H1 (cell line): ENCODE measurements around the gene WDR33. TPM values are rescaled to one million over a fixed set of nuclear protein-coding genes. Genes with fewer than 3 reads are reported as not detected.

Experiments used
- CHD2 ChIP-seq: IDR thresholded peaks from 2 replicates; pipeline ENCODE4 v1.6.1; 2012; ENCODE audit warnings: low read length, improper control_type of control experiment
- CTBP2 ChIP-seq: IDR thresholded peaks from 2 replicates; pipeline ENCODE4 v1.7.0; 2011; ENCODE audit warnings: borderline replicate concordance, mild to moderate bottlenecking, moderate library complexity, mixed read lengths, low read length; ENCODE audit not compliant: insufficient read depth, insufficient read length
- GTF2F1 ChIP-seq: IDR thresholded peaks from 2 replicates; pipeline ENCODE4 v1.6.1; 2012; ENCODE audit warnings: low read depth, low read length, improper control_type of control experiment, borderline replicate concordance
- HDAC2 ChIP-seq, 2 experiments: fragments of 300-600 bp in 1 of 2; sonication (generic) in 1 of 2; IDR thresholded peaks; 2 replicates each; pipeline ENCODE4 v1.6.1; 2011 to 2012; ENCODE audit warnings: low read depth in 2 of 2, low read length in 2 of 2, mild to moderate bottlenecking in 2 of 2, moderate library complexity in 2 of 2, borderline replicate concordance in 1 of 2, inconsistent platforms in 1 of 2
- KDM5A ChIP-seq: fragments of 200-600 bp; IDR thresholded peaks from 2 replicates; pipeline ENCODE4 v1.7.1; 2012; ENCODE audit warnings: mild to moderate bottlenecking, low read length, inconsistent platforms, mixed read lengths
- RXRA ChIP-seq: IDR thresholded peaks from 2 replicates; pipeline ENCODE4 v1.6.1; 2011; ENCODE audit warnings: low read depth, mild to moderate bottlenecking, low read length, moderate library complexity; ENCODE audit not compliant: insufficient read depth
- SIN3A ChIP-seq, 2 experiments: IDR thresholded peaks in 1 of 2; conservative IDR thresholded peaks in 1 of 2; 2 replicates each; pipeline ENCODE4 v1.6.1; 2011 to 2012; ENCODE audit warnings: low read length in 2 of 2, improper control_type of control experiment in 1 of 2, low read depth in 1 of 2, mild to moderate bottlenecking in 1 of 2
- polyA plus RNA-seq, 7 experiments: library from polyadenylated mRNA; depleted of rRNA in 3 of 7; stranded (reverse) in 5 of 7; unstranded in 2 of 7; fragments of >200 nt in 5 of 7; fragments of 200-250 nt in 2 of 7; gene quantifications; 1 replicate in 5 of 7; 2 replicates in 1 of 7; 4 replicates in 1 of 7; pipeline versions ENCODE4 v1.2.1 to v1.2.3, GENCODE V29; 2011 to 2013; ENCODE audit warnings: missing spikeins in 2 of 7, mixed read lengths in 2 of 7
- total RNA-seq: library from RNA; stranded (reverse); fragmentation: NEBNext Ultra II Directional; extraction: Animal tissue kit (Norgen Biotek cat#: 25700); gene quantifications from 2 replicates; pipeline ENCODE4 v1.2.1, GENCODE V29; 2021

Gene WDR33
- total and polyA plus RNA-seq, 2 of the 8 experiments (the other 6 are each of a cell fraction or from before 2014, with no cell fraction given), result 18.1 to 82.7 TPM

GRCh38 chr2:127713562-127713961 is 97.4 kb downstream of the WDR33 start (continued):
- TF ChIP-seq SIN3A (conservative IDR thresholded peaks at IDR 0.05 in 1 of 2, IDR thresholded peaks at IDR 0.05 in 1 of 2; ENCODE audit: low read depth in 1 of 2, low read length in 2 of 2) (no peak), HDAC2 (IDR thresholded peaks at IDR 0.05; ENCODE audit: borderline replicate concordance in 1 of 2, low read depth in 2 of 2, low read length in 2 of 2) (no peak), RXRA (no peak), GTF2F1 (no peak), KDM5A (no peak), CHD2 (no peak), CTBP2 (no peak)
